Measurements from ENCODE around the gene TSPOAP1. TPM values are rescaled to one million over a fixed set of nuclear protein-coding genes. Genes with fewer than 3 reads are reported as not detected.

Gene TSPOAP1
- total and polyA plus RNA-seq, 10 of the 15 experiments (the other 5 are each of a cell fraction or from before 2014, with no cell fraction given): 0.58 to 16.4 (median 4.2) TPM; not detected in 1

- TF ChIP-seq CBFB (IDR thresholded peaks at IDR 0.05; ENCODE audit: low read depth) (no peak), RCOR1 (conservative IDR thresholded peaks at IDR 0.05; ENCODE audit: low read depth, low read length) (no peak), IKZF1 (conservative IDR thresholded peaks at IDR 0.05) (no peak), CBX5 (IDR thresholded peaks at IDR 0.05; ENCODE audit: low read depth) (no peak)
- Histone ChIP-seq H3K4me3 (no peak overlapping the region), H3K36me3 (ENCODE audit: control insufficient read depth in 2 of 2, insufficient read depth in 2 of 2, low read length in 1 of 2) (no peaks in the 10 kb centered on the region), H3K9ac (ENCODE audit: control insufficient read depth, insufficient read depth, low read length) (no peak overlapping the region), H2AFZ (ENCODE audit: control insufficient read depth, low read depth, low read length) (no peak overlapping the region), H3K4me2 (ENCODE audit: control insufficient read depth, insufficient read depth) (no peak overlapping the region), H3K27ac (ENCODE audit: control insufficient read depth, insufficient read depth) (no peak overlapping the region), H3K79me2 (ENCODE audit: control insufficient read depth, insufficient read depth, low read length) (no peaks in the 10 kb centered on the region), H3K9me3 (replicated peaks; ENCODE audit: control insufficient read depth, insufficient read depth, low read length) (no peaks in the 10 kb centered on the region), H3K4me1 (ENCODE audit: control insufficient read depth, insufficient read depth, low read length) (no peaks in the 10 kb centered on the region), H3K27me3 (replicated peaks in 1 of 2; ENCODE audit: control insufficient read depth in 2 of 2, insufficient read depth in 2 of 2, low read length in 1 of 2) (peaks cover 2 to 4% of the 10 kb centered on the region in 2 experiments; a peak in 2 of 4 replicates), H4K20me1 (ENCODE audit: control insufficient read depth, insufficient read depth) (no peaks in the 10 kb centered on the region)
- ATAC-seq (no peak), DNase-seq (ENCODE audit: low read depth, low spot score) (no peak), FAIRE-seq (no peak)
- no TSS peak for BruUV-seq (replicated peaks)
- in situ Hi-C loops (cut with MboI) (no loop called here), intact Hi-C loops (cut with micrococcal nuclease; ENCODE audit: unreplicated experiment) (no loop called here)
- SMC1A ChIA-PET (ENCODE audit: uncharacterized antibody, unreplicated experiment): no interaction called here
- RAD21 ChIA-PET (ENCODE audit: unreplicated experiment): no interaction called here
- POLR2A ChIA-PET: no interaction called here
- WGBS (ENCODE audit: insufficient coverage, insufficient replicate concordance, low lambda C conversion rate, missing lambda C conversion rate): 26% methylated on average over 22 of the region's 22 CpGs
- CTCF ChIA-PET: no interaction called here
Measured at GRCh38 chr17:58267347-58268324, 61.0 kb downstream of the TSPOAP1 start.

All from GM12878 (cell line).